Liver (tissue), 9 donors: Measurements from ENCODE around the gene PCDHA5. TPM values are rescaled to one million over a fixed set of nuclear protein-coding genes. Genes with fewer than 3 reads are reported as not detected.
"Not testable (repeated sequence)": the region's sequence is repeated elsewhere in the genome, so short reads cannot be mapped to it uniquely, and the experiment has no call there.

ENCODE experiments used
- DNase-seq: peaks from one replicate; pipeline ENCODE4 v3.0.0-alpha.2; 2017; ENCODE audit warnings: low spot score
- H3K27ac ChIP-seq, 2 donors: one replicate each; pipeline ENCODE4 v1.7.0; 2013; ENCODE audit warnings: inconsistent platforms in 2 of 2, low read length in 2 of 2, control low read depth in 1 of 2, low read depth in 1 of 2, mild to moderate bottlenecking in 1 of 2
- H3K27me3 ChIP-seq, 4 donors: one replicate each; pipeline versions ENCODE4 v1.6.1 to v1.7.0; 2013; ENCODE audit warnings: low read length in 3 of 4, inconsistent platforms in 1 of 4, mild to moderate bottlenecking in 1 of 4, moderate library complexity in 1 of 4; ENCODE audit not compliant: control insufficient read depth in 4 of 4, insufficient read depth in 4 of 4
- H3K36me3 ChIP-seq, 4 donors: one replicate each; pipeline versions ENCODE4 v1.6.1 to v1.7.0; 2013; ENCODE audit warnings: low read length in 3 of 4, mild to moderate bottlenecking in 3 of 4, low read depth in 1 of 4, moderate library complexity in 1 of 4; ENCODE audit not compliant: control insufficient read depth in 4 of 4, insufficient read depth in 3 of 4
- H3K4me1 ChIP-seq, 4 donors: one replicate each; pipeline versions ENCODE4 v1.6.1 to v1.7.0; 2013; ENCODE audit warnings: low read length in 3 of 4, mild to moderate bottlenecking in 3 of 4, moderate library complexity in 1 of 4; ENCODE audit not compliant: control insufficient read depth in 4 of 4, insufficient read depth in 4 of 4
- H3K4me3 ChIP-seq, 3 donors: one replicate each; pipeline versions ENCODE4 v1.6.1 to v1.7.0; 2013; ENCODE audit warnings: low read length in 3 of 3, control low read depth in 1 of 3, low read depth in 1 of 3, mild to moderate bottlenecking in 1 of 3
- H3K9ac ChIP-seq, 2 donors: one replicate each; pipeline ENCODE4 v1.7.0; 2013; ENCODE audit warnings: low read length in 2 of 2, mild to moderate bottlenecking in 2 of 2, moderate library complexity in 2 of 2, control low read depth in 1 of 2, low read depth in 1 of 2
- H3K9me3 ChIP-seq, 4 donors: one replicate each; pipeline versions ENCODE4 v1.6.1 to v1.7.0; 2013; ENCODE audit warnings: low read length in 3 of 4; ENCODE audit not compliant: control insufficient read depth in 4 of 4
- FOXA1 ChIP-seq: IDR thresholded peaks from 2 replicates; pipeline ENCODE4 v1.6.1; 2016; ENCODE audit warnings: antibody characterized with exemption
- FOXA2 ChIP-seq: IDR thresholded peaks from 2 replicates; pipeline ENCODE4 v1.6.1; 2016; ENCODE audit warnings: antibody characterized with exemption
- GABPA ChIP-seq, 2 donors: IDR thresholded peaks in 1 of 2; conservative IDR thresholded peaks in 1 of 2; 2 replicates each; pipeline ENCODE4 v1.6.1; 2016; ENCODE audit warnings: antibody characterized with exemption in 2 of 2, mild to moderate bottlenecking in 1 of 2, moderate library complexity in 1 of 2
- HNF4A ChIP-seq, 2 donors: conservative IDR thresholded peaks; 2 replicates each; pipeline ENCODE4 v1.6.1; 2016; ENCODE audit warnings: antibody characterized with exemption in 2 of 2, mild to moderate bottlenecking in 2 of 2
- HNF4G ChIP-seq: IDR thresholded peaks from 2 replicates; pipeline ENCODE4 v1.6.1; 2016; ENCODE audit warnings: antibody characterized with exemption
- JUND ChIP-seq, 2 donors: IDR thresholded peaks; 2 replicates each; pipeline ENCODE4 v1.6.1; 2016; ENCODE audit warnings: antibody characterized with exemption in 2 of 2
- RAD21 ChIP-seq, 2 donors: IDR thresholded peaks; 2 replicates each; pipeline ENCODE4 v1.6.1; 2016; ENCODE audit warnings: antibody characterized with exemption in 2 of 2, mild to moderate bottlenecking in 2 of 2
- RXRA ChIP-seq, 2 donors: IDR thresholded peaks; 2 replicates each; pipeline ENCODE4 v1.6.1; 2017 to 2018; ENCODE audit warnings: antibody characterized with exemption in 2 of 2, mild to moderate bottlenecking in 1 of 2
- WGBS: extraction: QIAGEN DNeasy Blood & Tissue Kit; methylation state at CpG from one replicate; pipeline ENCODE4 v1.1.7; 2013; 5-methylcytosine and 5-hydroxymethylcytosine counted together
- polyA plus RNA-seq, 2 donors: library from polyadenylated mRNA; stranded (reverse) in 1 of 2; unstranded in 1 of 2; fragments of 200-250 nt in 1 of 2; fragments of >200 nt in 1 of 2; fragmentation: Nextera tagmentation in 1 of 2; extraction: Ambion mirVana in 1 of 2; gene quantifications; one replicate each; pipeline versions ENCODE4 v1.2.1 to v1.2.3, GENCODE V29; 2013 to 2015
- total RNA-seq, 2 donors: library from RNA; depleted of rRNA; stranded (reverse); fragments of >200 nt; gene quantifications; one replicate each; pipeline ENCODE4 v1.2.3, GENCODE V29; 2014
- TF ChIP-seq, protein P1 (sequence below): IDR thresholded peaks from 2 replicates; pipeline ENCODE4 v1.6.1; 2016; ENCODE audit warnings: antibody characterized with exemption
- TF ChIP-seq, protein P2 (sequence below): IDR thresholded peaks from 2 replicates; pipeline ENCODE4 v1.6.1; 2016; ENCODE audit warnings: antibody characterized with exemption
- TF ChIP-seq, protein P3 (sequence below): IDR thresholded peaks from 2 replicates; pipeline ENCODE4 v1.6.1; 2016; ENCODE audit warnings: antibody characterized with exemption
- donor health status: healthy.
- donor health status: healthy.
- donor health status: healthy.
- donor health status: healthy.
- donor health status: healthy.

Gene PCDHA5
- total and polyA plus RNA-seq, 4 donors, result under 0.01 TPM; not detected in 3

DNA sequence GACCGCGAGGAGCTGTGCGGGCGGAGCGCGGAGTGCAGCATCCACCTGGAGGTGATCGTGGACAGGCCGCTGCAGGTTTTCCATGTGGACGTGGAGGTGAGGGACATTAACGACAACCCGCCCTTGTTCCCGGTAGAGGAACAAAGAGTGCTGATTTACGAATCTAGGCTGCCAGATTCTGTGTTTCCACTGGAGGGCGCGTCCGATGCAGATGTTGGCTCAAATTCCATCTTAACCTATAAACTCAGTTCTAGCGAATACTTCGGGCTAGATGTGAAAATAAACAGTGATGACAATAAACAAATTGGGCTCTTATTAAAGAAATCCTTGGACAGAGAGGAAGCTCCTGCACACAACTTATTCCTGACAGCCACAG lies 6.9 kb downstream of the PCDHA5 start:
- DNase-seq, result no peak
- 22% methylated on average over 18 of the region's 18 CpGs for WGBS
- Histone ChIP-seq H3K27ac (no peak overlapping the region), H3K4me1 (no peaks in the 10 kb centered on the region), H3K27me3 (peaks cover 0 to 5% (median 2%) of the 10 kb centered on the region in 4 donors), H3K9me3 (peaks cover 16 to 38% (median 21%) of the 10 kb centered on the region in 4 donors), H3K4me3 (no peak overlapping the region), H3K9ac (no peak overlapping the region), H3K36me3 (no peaks in the 10 kb centered on the region)
- TF ChIP-seq HNF4G, result no peak
- no peak for TF ChIP-seq FOXA2
- TF ChIP-seq GABPA (IDR thresholded peaks at IDR 0.05 in 1 of 2, conservative IDR thresholded peaks at IDR 0.05 in 1 of 2), result no peak
- TF ChIP-seq RXRA (IDR thresholded peaks at IDR 0.05), result no peak
- TF ChIP-seq, protein P1, sequence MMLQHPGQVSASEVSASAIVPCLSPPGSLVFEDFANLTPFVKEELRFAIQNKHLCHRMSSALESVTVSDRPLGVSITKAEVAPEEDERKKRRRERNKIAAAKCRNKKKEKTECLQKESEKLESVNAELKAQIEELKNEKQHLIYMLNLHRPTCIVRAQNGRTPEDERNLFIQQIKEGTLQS, result no peak
- no peak for TF ChIP-seq HNF4A (conservative IDR thresholded peaks at IDR 0.05)
- TF ChIP-seq, protein P2, sequence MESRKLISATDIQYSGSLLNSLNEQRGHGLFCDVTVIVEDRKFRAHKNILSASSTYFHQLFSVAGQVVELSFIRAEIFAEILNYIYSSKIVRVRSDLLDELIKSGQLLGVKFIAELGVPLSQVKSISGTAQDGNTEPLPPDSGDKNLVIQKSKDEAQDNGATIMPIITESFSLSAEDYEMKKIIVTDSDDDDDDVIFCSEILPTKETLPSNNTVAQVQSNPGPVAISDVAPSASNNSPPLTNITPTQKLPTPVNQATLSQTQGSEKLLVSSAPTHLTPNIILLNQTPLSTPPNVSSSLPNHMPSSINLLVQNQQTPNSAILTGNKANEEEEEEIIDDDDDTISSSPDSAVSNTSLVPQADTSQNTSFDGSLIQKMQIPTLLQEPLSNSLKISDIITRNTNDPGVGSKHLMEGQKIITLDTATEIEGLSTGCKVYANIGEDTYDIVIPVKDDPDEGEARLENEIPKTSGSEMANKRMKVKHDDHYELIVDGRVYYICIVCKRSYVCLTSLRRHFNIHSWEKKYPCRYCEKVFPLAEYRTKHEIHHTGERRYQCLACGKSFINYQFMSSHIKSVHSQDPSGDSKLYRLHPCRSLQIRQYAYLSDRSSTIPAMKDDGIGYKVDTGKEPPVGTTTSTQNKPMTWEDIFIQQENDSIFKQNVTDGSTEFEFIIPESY, result no peak
- TF ChIP-seq, protein P3, sequence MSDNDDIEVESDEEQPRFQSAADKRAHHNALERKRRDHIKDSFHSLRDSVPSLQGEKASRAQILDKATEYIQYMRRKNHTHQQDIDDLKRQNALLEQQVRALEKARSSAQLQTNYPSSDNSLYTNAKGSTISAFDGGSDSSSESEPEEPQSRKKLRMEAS, result no peak
- no peak for TF ChIP-seq FOXA1
- TF ChIP-seq JUND (IDR thresholded peaks at IDR 0.05), result no peak

DNA sequence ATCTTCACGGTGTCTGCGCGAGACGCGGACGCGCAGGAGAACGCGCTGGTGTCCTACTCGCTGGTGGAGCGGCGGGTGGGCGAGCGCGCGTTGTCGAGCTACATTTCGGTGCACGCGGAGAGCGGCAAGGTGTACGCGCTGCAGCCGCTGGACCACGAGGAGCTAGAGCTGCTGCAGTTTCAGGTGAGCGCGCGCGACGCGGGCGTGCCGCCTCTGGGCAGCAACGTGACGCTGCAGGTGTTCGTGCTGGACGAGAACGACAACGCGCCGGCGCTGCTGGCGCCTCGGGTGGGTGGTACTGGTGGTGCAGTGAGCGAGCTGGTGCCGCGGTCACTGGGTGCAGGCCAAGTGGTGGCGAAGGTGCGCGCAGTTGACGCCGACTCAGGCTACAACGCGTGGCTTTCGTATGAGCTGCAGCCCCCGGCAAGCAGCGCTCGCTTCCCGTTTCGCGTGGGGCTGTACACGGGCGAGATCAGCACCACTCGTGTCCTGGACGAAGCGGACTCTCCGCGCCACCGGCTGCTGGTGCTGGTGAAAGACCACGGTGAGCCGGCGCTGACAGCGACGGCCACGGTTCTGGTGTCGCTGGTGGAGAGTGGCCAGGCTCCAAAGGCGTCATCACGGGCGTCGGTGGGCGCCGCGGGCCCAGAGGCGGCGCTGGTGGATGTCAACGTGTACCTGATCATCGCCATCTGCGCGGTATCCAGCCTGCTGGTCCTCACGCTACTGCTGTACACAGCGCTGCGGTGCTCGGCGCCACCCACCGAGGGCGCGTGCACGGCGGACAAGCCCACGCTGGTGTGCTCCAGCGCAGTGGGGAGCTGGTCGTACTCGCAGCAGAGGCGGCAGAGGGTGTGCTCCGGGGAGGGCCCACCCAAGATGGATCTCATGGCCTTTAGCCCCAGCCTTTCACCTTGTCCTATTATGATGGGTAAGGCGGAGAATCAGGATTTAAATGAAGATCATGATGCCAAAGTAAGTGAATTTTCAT lies 8.4 kb downstream of the PCDHA5 start:
- Histone ChIP-seq H3K4me3 (peak overlapping the region in 1 of 3 donors; percentile 20), H3K9me3 (peaks cover 12 to 32% (median 21%) of the 10 kb centered on the region in 4 donors)
- H3K27ac ChIP-seq, H3K36me3 ChIP-seq, H3K27me3 ChIP-seq, DNase-seq, H3K4me1 ChIP-seq, H3K9ac ChIP-seq: not testable (repeated sequence)
- WGBS, result 37% methylated on average over 106 of the region's 106 CpGs

DNA sequence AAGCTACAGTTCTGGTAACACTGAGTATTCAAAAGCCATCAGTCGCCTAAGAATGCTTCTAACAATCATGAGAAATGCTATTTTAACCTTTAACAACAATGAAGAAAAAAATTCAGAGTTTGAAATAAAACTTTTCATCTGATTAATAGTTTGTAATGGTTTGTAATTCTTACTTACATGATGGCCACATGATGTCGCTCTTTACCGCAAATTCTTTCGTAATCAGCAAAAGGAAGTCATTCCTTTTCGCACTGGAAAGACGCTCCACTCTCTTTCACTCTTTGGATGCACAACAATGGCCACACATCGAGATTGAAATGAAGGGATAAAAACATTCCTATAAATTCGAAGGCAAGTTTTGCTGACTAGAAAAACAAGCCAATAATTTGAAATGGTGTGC lies 12.6 kb downstream of the PCDHA5 start, which contains the start of gene PCDHA7:
Gene PCDHA7, plus strand, starts transcription at position 277 of the 400 bp plus-strand sequence. Its CDS starts 115 bp downstream, at position 392.
- TF ChIP-seq, protein P1, result no peak
- peak in 1 of 2 donors; percentile 14 for TF ChIP-seq RAD21 (IDR thresholded peaks at IDR 0.05)
- DNase-seq, result no peak
- Histone ChIP-seq H3K27me3 (peaks cover 0 to 9% (median 3%) of the 10 kb centered on the region in 4 donors), H3K9me3 (peaks cover 13 to 27% (median 20%) of the 10 kb centered on the region in 4 donors), H3K4me1 (no peaks in the 10 kb centered on the region), H3K9ac (no peak within 1 kb of the TSS), H3K27ac (no peak within 1 kb of the TSS), H3K36me3 (no peaks in the 10 kb centered on the region), H3K4me3 (peak within 1 kb of the TSS in 1 of 3 donors; percentile 8)
- WGBS, result 10% methylated on average over 8 of the region's 8 CpGs

DNA sequence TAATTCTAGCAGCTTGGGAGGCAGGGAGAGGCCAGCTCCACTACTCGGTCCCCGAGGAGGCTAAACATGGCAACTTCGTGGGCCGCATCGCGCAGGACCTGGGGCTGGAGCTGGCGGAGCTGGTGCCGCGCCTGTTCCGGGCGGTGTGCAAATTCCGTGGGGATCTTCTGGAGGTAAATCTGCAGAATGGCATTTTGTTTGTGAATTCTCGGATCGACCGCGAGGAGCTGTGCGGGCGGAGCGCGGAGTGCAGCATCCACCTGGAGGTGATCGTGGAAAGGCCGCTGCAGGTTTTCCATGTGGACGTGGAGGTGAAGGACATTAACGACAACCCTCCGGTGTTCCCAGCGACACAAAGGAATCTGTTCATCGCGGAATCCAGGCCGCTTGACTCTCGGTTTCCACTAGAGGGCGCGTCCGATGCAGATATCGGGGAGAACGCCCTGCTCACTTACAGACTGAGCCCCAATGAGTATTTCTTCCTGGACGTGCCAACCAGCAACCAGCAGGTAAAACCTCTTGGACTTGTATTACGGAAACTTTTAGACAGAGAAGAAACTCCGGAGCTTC lies 13.1 kb downstream of the PCDHA5 start:
- H3K4me3 ChIP-seq, result peak overlapping the region in 1 of 3 donors; percentile 8

More for the DNA sequence above, 13.1 kb downstream of the PCDHA5 start:
- H3K36me3 ChIP-seq, H3K27ac ChIP-seq, H3K9ac ChIP-seq, H3K27me3 ChIP-seq, DNase-seq, H3K4me1 ChIP-seq: not testable (repeated sequence)
- peaks cover 11 to 25% (median 18%) of the 10 kb centered on the region in 4 donors for H3K9me3 ChIP-seq
- 20% methylated on average over 35 of the region's 38 CpGs for WGBS
